HFF-Myc (cell line): ENCODE data around the gene PRKG1.
"Not testable (repeated sequence)": the region's sequence is repeated elsewhere in the genome, so short reads cannot be mapped to it uniquely, and the experiment has no call there.

Experiments used
- DNase-seq: peaks from one replicate; pipeline ENCODE4 v3.0.0-alpha.2; 2011; ENCODE audit warnings: low read depth; ENCODE audit errors: extremely low read depth
- H3K4me3 ChIP-seq: replicated peaks from 2 replicates; pipeline ENCODE4 v1.5.1; 2011; ENCODE audit warnings: low read depth, mild to moderate bottlenecking, control low read depth, low read length
- TF ChIP-seq, protein P1 (sequence below): IDR thresholded peaks from 2 replicates; pipeline ENCODE4 v1.5.1; 2012; ENCODE audit warnings: mild to moderate bottlenecking, low read depth, low read length, control low read depth; ENCODE audit errors: missing control alignments

The PRKG1 gene

GRCh38 chr10:52194191-52194590 lies 1119.9 kb downstream of the PRKG1 start:
- no peak for DNase-seq
- TF ChIP-seq, protein P1, sequence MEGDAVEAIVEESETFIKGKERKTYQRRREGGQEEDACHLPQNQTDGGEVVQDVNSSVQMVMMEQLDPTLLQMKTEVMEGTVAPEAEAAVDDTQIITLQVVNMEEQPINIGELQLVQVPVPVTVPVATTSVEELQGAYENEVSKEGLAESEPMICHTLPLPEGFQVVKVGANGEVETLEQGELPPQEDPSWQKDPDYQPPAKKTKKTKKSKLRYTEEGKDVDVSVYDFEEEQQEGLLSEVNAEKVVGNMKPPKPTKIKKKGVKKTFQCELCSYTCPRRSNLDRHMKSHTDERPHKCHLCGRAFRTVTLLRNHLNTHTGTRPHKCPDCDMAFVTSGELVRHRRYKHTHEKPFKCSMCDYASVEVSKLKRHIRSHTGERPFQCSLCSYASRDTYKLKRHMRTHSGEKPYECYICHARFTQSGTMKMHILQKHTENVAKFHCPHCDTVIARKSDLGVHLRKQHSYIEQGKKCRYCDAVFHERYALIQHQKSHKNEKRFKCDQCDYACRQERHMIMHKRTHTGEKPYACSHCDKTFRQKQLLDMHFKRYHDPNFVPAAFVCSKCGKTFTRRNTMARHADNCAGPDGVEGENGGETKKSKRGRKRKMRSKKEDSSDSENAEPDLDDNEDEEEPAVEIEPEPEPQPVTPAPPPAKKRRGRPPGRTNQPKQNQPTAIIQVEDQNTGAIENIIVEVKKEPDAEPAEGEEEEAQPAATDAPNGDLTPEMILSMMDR, result no peak
- H3K4me3 ChIP-seq, result no peak overlapping the region

DNA sequence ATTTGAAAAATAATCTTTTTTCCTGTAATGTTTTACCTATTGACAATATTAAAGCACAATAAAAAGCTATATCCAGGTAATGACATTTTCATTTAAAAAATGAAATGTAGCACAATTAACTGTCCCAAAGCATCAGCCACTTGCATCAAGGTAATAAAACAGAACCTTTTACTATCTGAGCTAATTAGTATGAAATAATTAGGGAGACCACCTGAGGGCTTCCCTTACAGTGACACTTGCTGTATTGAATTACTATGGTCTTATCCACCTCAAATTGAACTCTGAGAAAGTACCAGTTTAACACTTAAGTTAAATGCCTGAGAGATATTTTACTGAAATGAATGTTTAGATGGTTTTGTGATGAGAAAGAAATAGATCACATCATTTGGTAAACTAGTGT lies 1120.4 kb downstream of the PRKG1 start:
- DNase-seq, result no peak
- TF ChIP-seq, protein P1, result no peak
- no peak overlapping the region for H3K4me3 ChIP-seq

DNA sequence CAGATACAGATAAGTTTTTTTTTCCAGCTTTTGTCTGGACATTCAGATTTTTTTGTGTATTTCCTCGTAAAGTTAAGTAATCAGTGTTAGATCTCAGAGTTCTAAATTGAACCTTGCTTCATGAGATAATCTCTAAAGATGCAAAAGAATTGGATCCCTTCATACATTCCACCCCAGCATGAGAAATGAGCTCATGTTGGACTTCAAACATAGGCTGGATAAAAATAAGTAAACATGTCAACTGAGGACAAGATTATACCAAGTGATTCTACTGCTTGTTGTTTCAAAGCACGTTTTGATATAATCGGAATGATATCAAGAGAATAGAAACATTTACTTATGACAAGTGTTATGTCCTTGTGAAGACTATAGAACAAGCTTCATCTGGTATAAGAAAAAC lies 1122.8 kb downstream of the PRKG1 start:
- DNase-seq, result no peak
- TF ChIP-seq, protein P1, result no peak

GRCh38 chr10:52198540-52198939 lies 1124.3 kb downstream of the PRKG1 start:
- no peak overlapping the region for H3K4me3 ChIP-seq
- TF ChIP-seq, protein P1, result no peak
- no peak for DNase-seq

More for the DNA sequence above, 1122.8 kb downstream of the PRKG1 start:
- no peak overlapping the region for H3K4me3 ChIP-seq

- not testable (repeated sequence) for DNase-seq, H3K4me3 ChIP-seq
These were observed 1130.6 kb downstream of the PRKG1 start for GRCh38 chr10:52204906-52205305.

- DNase-seq, result no peak
- TF ChIP-seq, protein P1, result no peak
- H3K4me3 ChIP-seq, result no peak overlapping the region
These were observed 1134.1 kb downstream of the PRKG1 start for GRCh38 chr10:52208365-52208764.

DNA sequence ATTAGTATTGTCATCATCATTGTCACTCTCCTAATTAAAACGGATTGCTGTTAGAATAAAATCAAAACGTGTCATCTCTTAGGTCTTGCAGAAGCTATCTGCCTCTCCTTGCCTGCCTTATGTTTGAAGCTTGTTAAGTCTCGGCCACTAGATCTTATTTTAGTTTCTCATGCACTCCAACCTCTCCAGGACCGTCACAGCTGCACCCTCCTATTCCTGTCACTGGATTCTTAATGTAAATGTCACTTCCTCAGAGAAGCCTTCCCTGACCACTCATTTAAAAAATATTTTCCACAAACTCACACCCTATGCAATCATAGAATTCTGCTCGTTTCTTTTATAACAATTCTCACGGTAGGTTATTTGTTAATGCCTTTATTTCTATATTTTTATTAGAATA lies 1135.9 kb downstream of the PRKG1 start:
- no peak for DNase-seq
- TF ChIP-seq, protein P1, result no peak
- no peak overlapping the region for H3K4me3 ChIP-seq
